SK-N-SH (cell line): ENCODE results near the gene CAMKMT. TPM values are rescaled to one million over a fixed set of nuclear protein-coding genes. Genes with fewer than 3 reads are reported as not detected.

Experiments used
- CTCF ChIA-PET: fragments of 300-600, 350-600 bp; formaldehyde crosslinking; extraction: SDS; loops from one replicate; lab custom pipeline; 2021; lab: Yijun Ruan, JAX
- POLR2A ChIA-PET: fragments of 350-600 bp; sonication (Branson Sonifier 250); formaldehyde crosslinking; extraction: SDS; loops from one replicate; lab custom pipeline; 2020; ENCODE audit warnings: antibody characterized with exemption, inconsistent platforms; lab: Yijun Ruan, JAX
- DNase-seq: peaks from one replicate; pipeline ENCODE4 v3.0.0; 2012
- H2AFZ ChIP-seq: fragments of 200-600 bp; sonication (generic); 2 replicates; pipeline ENCODE4 v1.8.1; 2016; ENCODE audit warnings: antibody characterized with exemption, mild to moderate bottlenecking, low read depth
- H3F3A ChIP-seq: fragments of 200-600 bp; sonication (generic); replicated peaks from 2 replicates; pipeline ENCODE3; 2016; ENCODE audit warnings: antibody characterized with exemption, mild to moderate bottlenecking; ENCODE audit not compliant: insufficient read depth
- H3K27ac ChIP-seq, 2 experiments: fragments of 200-500 bp in 1 of 2; fragments of 200-600 bp in 1 of 2; sonication (Bioruptor generic) in 1 of 2; sonication (generic), shearing (Covaris generic) in 1 of 2; 2 replicates each; pipeline versions ENCODE4 v1.5.1 to v1.6.1; 2014 to 2016; ENCODE audit warnings: low read depth in 2 of 2, inconsistent platforms in 1 of 2, low read length in 1 of 2, mild to moderate bottlenecking in 1 of 2, mixed read lengths in 1 of 2
- H3K27me3 ChIP-seq: fragments of 200-600 bp; sonication (generic), shearing (Covaris generic); 2 replicates; pipeline ENCODE4 v1.6.1; 2016; ENCODE audit warnings: mixed run types; ENCODE audit not compliant: insufficient read depth
- H3K36me3 ChIP-seq, 2 experiments: fragments of 200-500 bp in 1 of 2; fragments of 200-600 bp in 1 of 2; sonication (Bioruptor generic) in 1 of 2; sonication (generic) in 1 of 2; replicated peaks in 1 of 2; 2 replicates each; pipeline versions ENCODE3 to v1.5.1; 2014 to 2016; ENCODE audit warnings: low read length in 1 of 2, mild to moderate bottlenecking in 1 of 2; ENCODE audit not compliant: insufficient read depth in 2 of 2, control insufficient read depth in 1 of 2
- H3K4me1 ChIP-seq, 2 experiments: fragments of 200-500 bp in 1 of 2; fragments of 200-600 bp in 1 of 2; sonication (Bioruptor generic) in 1 of 2; sonication (generic), shearing (Covaris generic) in 1 of 2; 2 replicates each; pipeline versions ENCODE4 v1.5.1 to v1.6.1; 2014 to 2016; ENCODE audit warnings: low read depth in 1 of 2, low read length in 1 of 2, mixed run types in 1 of 2; ENCODE audit not compliant: insufficient read depth in 2 of 2, control insufficient read depth in 1 of 2
- H3K4me2 ChIP-seq: fragments of 200-600 bp; sonication (generic), shearing (Covaris generic); 2 replicates; pipeline ENCODE4 v1.6.1; 2017; ENCODE audit warnings: mixed run types
- H3K4me3 ChIP-seq, 2 experiments: fragments of 200-500 bp in 1 of 2; fragments of 200-600 bp in 1 of 2; sonication (Bioruptor generic) in 1 of 2; sonication (generic), shearing (Covaris generic) in 1 of 2; 2 replicates each; pipeline versions ENCODE4 v1.5.1 to v1.8.1; 2014 to 2016; ENCODE audit warnings: low read depth in 2 of 2, inconsistent platforms in 1 of 2, low read length in 1 of 2, mild to moderate bottlenecking in 1 of 2, mixed read lengths in 1 of 2, moderate library complexity in 1 of 2
- H3K79me2 ChIP-seq: fragments of 200-600 bp; sonication (generic); 2 replicates; pipeline ENCODE4 v1.8.1; 2017; ENCODE audit warnings: mild to moderate bottlenecking; ENCODE audit not compliant: insufficient read depth
- H3K9ac ChIP-seq: fragments of 200-600 bp; sonication (generic); 2 replicates; pipeline ENCODE4 v1.6.1; 2017; ENCODE audit warnings: mixed run types
- H3K9me2 ChIP-seq: fragments of 200-600 bp; sonication (generic); 2 replicates; pipeline ENCODE4 v1.6.1; 2017; ENCODE audit warnings: mixed run types
- H3K9me3 ChIP-seq: fragments of 200-600 bp; sonication (generic); 2 replicates; pipeline ENCODE4 v1.6.1; 2017; ENCODE audit warnings: mixed run types, mild to moderate bottlenecking, moderate library complexity
- H4K20me1 ChIP-seq: fragments of 200-600 bp; sonication (generic); 2 replicates; pipeline ENCODE4 v1.6.1; 2017; ENCODE audit warnings: mild to moderate bottlenecking, mixed run types; ENCODE audit not compliant: insufficient read depth
- FOSL2 ChIP-seq: IDR thresholded peaks from 2 replicates; pipeline ENCODE4 v1.4.0; 2012; ENCODE audit warnings: low read depth, mild to moderate bottlenecking, moderate library complexity, borderline replicate concordance
- FOXJ3 ChIP-seq: sonication (generic); formaldehyde crosslinking; IDR thresholded peaks from 2 replicates; pipeline ENCODE4 v1.5.1; 2020; ENCODE audit warnings: mild to moderate bottlenecking, missing genetic modification reagents
- GABPA ChIP-seq: IDR thresholded peaks from 2 replicates; pipeline ENCODE4 v1.4.0; 2012; ENCODE audit warnings: low read depth, mild to moderate bottlenecking
- MAX ChIP-seq: IDR thresholded peaks from 2 replicates; pipeline ENCODE4 v1.4.0; 2012; ENCODE audit warnings: low read depth
- REST ChIP-seq: IDR thresholded peaks from 2 replicates; pipeline ENCODE4 v1.6.1; 2012; ENCODE audit warnings: mild to moderate bottlenecking, low read depth, low read length, moderate library complexity
- RFX5 ChIP-seq: IDR thresholded peaks from 2 replicates; pipeline ENCODE4 v1.6.1; 2012; ENCODE audit warnings: mild to moderate bottlenecking, improper control_type of control experiment, low read length
- TCF12 ChIP-seq: IDR thresholded peaks from 2 replicates; pipeline ENCODE4 v1.4.0; 2012
- USF1 ChIP-seq: IDR thresholded peaks from 2 replicates; pipeline ENCODE4 v1.4.0; 2012; ENCODE audit warnings: low read depth, borderline replicate concordance
- ZBTB33 ChIP-seq: IDR thresholded peaks from 2 replicates; pipeline ENCODE4 v1.4.0; 2012; ENCODE audit warnings: low read depth, borderline replicate concordance
- WGBS: methylation state at CpG from one replicate; pipeline ENCODE4 v1.1.6; 2017; ENCODE audit warnings: low lambda C conversion rate; 5-methylcytosine and 5-hydroxymethylcytosine counted together
- polyA plus RNA-seq, 3 experiments: library from polyadenylated mRNA; depleted of rRNA; stranded (reverse); fragments of >200 nt; gene quantifications; 2 replicates each; pipeline ENCODE4 v1.2.3, GENCODE V29; 2012

The CAMKMT gene
- polyA plus RNA-seq, 1 of the 3 experiments (the other 2 are of a cell fraction), result 5.9 TPM

- no peaks in the 10 kb centered on the region for H3K27me3 ChIP-seq
- H3K4me3 ChIP-seq, result no peak overlapping the region
- ChIA-PET CTCF (interaction anchor here (1.0 to 4.2 kb wide), 6 partner anchors 11 to 115 kb away, joined by 3 to 22 read pairs (median 8); no protein-coding TSS in a partner anchor), POLR2A (no interaction called here)
- H3K9me3 ChIP-seq, result no peaks in the 10 kb centered on the region
- TF ChIP-seq REST, result no peak
- TF ChIP-seq TCF12, result peak; percentile 21; the same call in 1 of the 2 replicates
- peaks cover 0 to 4% of the 10 kb centered on the region in 2 experiments for H3K36me3 ChIP-seq
- peak; percentile 33 for DNase-seq
- H3K4me1 ChIP-seq, result peaks cover 8% of the 10 kb centered on the region in 2 experiments; a peak in 2 of 4 replicates
- no peaks in the 10 kb centered on the region for H3K9me2 ChIP-seq
- H3K9ac ChIP-seq, result no peak overlapping the region
- H2AFZ ChIP-seq, result no peak overlapping the region
- peaks cover 11% of the 10 kb centered on the region for H3F3A ChIP-seq
- H3K4me2 ChIP-seq, result no peak overlapping the region
- H3K79me2 ChIP-seq, result peaks cover 15% of the 10 kb centered on the region
- H3K27ac ChIP-seq, result peak overlapping the region in 1 of 2 experiments; percentile 7; a peak in 1 of 4 replicates
- H4K20me1 ChIP-seq, result no peaks in the 10 kb centered on the region
- 93% methylated on average over 3 of the region's 3 CpGs for WGBS
Measured at GRCh38 chr2:44364604-44365003, 2.9 kb downstream of the CAMKMT start.

GRCh38 chr2:44367591-44367990 is 5.8 kb downstream of the CAMKMT start:
- no peak overlapping the region for H3K4me3 ChIP-seq
- H3F3A ChIP-seq, result peaks cover 7% of the 10 kb centered on the region
- H3K9ac ChIP-seq, result no peak overlapping the region
- H3K9me2 ChIP-seq, result no peaks in the 10 kb centered on the region
- no peaks in the 10 kb centered on the region for H3K36me3 ChIP-seq
- DNase-seq, result no peak
- ChIA-PET POLR2A (no interaction called here), CTCF (interaction anchor here (0.9 to 11.9 kb wide), 5 partner anchors 23 to 1127 kb away, joined by 3 to 99 read pairs (median 4); no protein-coding TSS in a partner anchor)
- no peaks in the 10 kb centered on the region for H4K20me1 ChIP-seq
- TF ChIP-seq FOSL2 (no peak), FOXJ3 (CRISPR knock-in tag) (no peak)
- no peaks in the 10 kb centered on the region for H3K9me3 ChIP-seq
- peaks cover 0 to 4% of the 10 kb centered on the region in 2 experiments; a peak in 1 of 4 replicates for H3K4me1 ChIP-seq
- no peaks in the 10 kb centered on the region for H3K27me3 ChIP-seq
- H3K79me2 ChIP-seq, result no peaks in the 10 kb centered on the region
- no peak overlapping the region for H2AFZ ChIP-seq
- WGBS, result 52% methylated on average over 1 of the region's 1 CpG
- no peak overlapping the region for H3K4me2 ChIP-seq
- no peak overlapping the region for H3K27ac ChIP-seq

- Histone ChIP-seq H4K20me1 (no peaks in the 10 kb centered on the region), H3K4me2 (no peak overlapping the region), H3K9me3 (no peaks in the 10 kb centered on the region), H2AFZ (no peak overlapping the region), H3K4me3 (no peak overlapping the region), H3F3A (no peaks in the 10 kb centered on the region), H3K27ac (no peak overlapping the region), H3K4me1 (peaks cover 0 to 4% of the 10 kb centered on the region in 2 experiments; a peak in 1 of 4 replicates), H3K79me2 (no peaks in the 10 kb centered on the region), H3K27me3 (no peaks in the 10 kb centered on the region), H3K9ac (no peak overlapping the region), H3K36me3 (no peaks in the 10 kb centered on the region), H3K9me2 (no peaks in the 10 kb centered on the region)
- ChIA-PET POLR2A (no interaction called here), CTCF (interaction anchor here (0.7 to 11.9 kb wide), 4 partner anchors 8 to 1125 kb away, joined by 3 to 99 read pairs (median 4); partner anchors contain the start of genes CAMKMT and PREPL)
- no peak for DNase-seq
- no peak for TF ChIP-seq MAX
- TF ChIP-seq GABPA, result no peak
- no peak for TF ChIP-seq RFX5
- no peak for TF ChIP-seq ZBTB33
- no peak for TF ChIP-seq USF1
- no peak for TF ChIP-seq REST
- no peak for TF ChIP-seq FOXJ3 (CRISPR knock-in tag)
Measured at GRCh38 chr2:44369392-44369791, 7.6 kb downstream of the CAMKMT start.
